Limb (tissue), 2 donors: ENCODE measurements around the gene MAPT.
"Not testable (repeated sequence)": the region's sequence is repeated elsewhere in the genome, so short reads cannot be mapped to it uniquely, and the experiment has no call there.

ENCODE experiments used
- DNase-seq, 2 donors: peaks; one replicate each; pipeline ENCODE4 v3.0.0-alpha.2; 2016; ENCODE audit errors: extremely low spot score in 2 of 2

Gene MAPT

DNA sequence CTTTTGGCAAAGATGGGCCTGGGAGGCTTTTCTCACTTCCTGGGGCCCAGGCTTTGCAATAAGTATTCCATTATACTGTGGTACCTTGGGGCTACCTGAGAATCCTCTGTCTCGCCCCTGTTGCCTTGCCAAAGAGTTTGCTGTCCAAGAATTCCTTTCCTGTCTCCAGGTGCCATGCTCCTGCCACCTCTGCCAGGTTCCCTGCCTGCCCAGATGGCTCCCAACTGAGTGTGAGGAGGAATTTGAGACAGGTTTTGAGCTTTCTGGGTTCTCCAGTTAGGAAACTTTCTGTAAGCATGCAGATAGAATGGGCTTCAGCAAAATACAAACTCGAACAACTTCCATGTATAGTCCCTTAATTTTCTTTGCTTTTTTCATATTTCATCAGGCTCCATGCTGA is 5.8 kb downstream of the MAPT start:
- no peak for DNase-seq

- no peak for DNase-seq
Measured at GRCh38 chr17:45900723-45901415, 6.5 kb downstream of the MAPT start.

- DNase-seq: no peak
Measured at GRCh38 chr17:45902892-45903346, 8.6 kb downstream of the MAPT start.

GRCh38 chr17:45904866-45905265 is 10.5 kb downstream of the MAPT start:
- DNase-seq: no peak

GRCh38 chr17:45905814-45906213 is 11.5 kb downstream of the MAPT start:
- DNase-seq: no peak

DNA sequence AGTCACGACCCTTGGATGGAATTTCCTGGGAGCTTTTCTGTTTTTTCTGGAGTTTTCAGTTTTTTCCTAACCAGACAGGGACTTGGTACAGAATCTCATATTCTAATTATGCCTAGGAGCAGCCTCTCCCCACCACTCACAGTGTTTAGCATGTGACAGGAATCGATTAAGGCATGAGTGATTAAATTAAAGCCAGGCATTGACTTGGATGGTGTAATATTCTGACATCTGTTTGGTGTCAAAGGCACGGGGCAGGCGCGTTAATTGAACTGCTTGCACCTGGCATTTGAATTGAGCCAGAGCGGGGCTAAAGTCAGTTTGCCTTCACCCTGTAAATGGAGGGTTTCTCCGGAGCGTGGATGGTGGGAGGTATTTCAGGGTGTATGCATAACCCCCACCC is 11.9 kb downstream of the MAPT start:
- no peak for DNase-seq

DNA sequence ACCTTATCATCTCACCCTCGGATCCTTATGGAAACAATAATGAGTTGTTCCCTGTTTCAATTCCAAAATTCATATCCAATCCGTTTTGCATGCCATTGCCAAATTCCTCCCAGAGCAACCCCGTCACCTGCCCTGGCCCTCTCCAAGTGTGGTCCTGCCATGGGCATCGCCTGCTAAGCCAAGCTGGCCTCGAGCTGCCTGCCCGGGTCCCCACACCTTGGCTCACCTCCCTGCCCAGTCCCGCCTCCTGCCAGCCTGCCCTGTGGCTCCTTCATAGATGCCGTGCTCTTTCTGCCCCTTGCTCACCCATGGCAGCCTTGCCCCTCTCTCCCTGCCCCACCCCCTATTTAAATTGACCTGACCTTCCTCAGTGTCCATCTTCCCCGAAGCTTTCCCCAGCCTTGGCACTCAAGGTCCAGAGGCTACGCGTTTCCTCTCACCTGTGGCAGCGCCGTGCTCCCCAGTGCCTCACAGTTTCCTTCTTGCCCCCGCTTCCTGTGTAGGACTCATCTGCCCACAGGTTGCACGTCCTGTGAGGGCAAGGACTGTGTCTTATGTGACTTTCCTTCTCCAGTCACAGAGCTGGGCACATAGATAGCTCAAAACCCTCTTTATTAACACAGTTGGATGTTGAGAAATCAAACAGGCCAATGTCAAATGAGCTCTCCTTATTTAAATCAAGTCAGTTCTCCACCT is 12.7 kb downstream of the MAPT start:
- DNase-seq: no peak

DNA sequence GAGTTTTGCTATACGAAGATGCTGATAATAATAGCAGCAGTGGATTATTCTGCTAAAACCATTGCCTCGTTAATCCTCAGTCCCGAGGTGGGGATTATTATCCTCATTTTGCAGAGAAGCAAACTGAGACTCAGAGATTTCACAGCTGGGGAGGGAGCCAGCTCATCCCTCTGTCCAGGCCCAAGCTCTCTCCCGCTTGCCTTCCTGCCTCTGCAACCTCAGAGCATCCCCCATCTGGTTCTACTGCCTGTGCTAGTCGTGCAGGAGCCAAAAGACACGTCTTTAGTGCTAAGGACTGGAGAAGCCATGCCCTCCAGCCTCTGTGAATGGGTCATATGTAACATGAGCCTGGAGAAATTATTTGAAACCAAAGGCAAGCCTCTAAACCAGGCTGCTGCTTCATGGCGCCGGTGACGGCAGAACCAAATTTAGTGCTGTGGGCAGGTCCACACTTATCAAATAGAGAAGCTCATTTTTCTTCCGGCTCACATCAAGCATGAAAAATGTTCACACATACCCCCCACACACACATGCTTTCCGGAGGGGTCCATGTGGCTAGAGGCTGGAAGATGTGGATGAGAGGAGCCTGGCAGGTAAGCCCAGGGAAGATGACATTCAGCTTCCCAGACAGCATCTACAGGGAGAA is 13.5 kb downstream of the MAPT start:
- peak in 1 of 2 donors; percentile 17 for DNase-seq

DNA sequence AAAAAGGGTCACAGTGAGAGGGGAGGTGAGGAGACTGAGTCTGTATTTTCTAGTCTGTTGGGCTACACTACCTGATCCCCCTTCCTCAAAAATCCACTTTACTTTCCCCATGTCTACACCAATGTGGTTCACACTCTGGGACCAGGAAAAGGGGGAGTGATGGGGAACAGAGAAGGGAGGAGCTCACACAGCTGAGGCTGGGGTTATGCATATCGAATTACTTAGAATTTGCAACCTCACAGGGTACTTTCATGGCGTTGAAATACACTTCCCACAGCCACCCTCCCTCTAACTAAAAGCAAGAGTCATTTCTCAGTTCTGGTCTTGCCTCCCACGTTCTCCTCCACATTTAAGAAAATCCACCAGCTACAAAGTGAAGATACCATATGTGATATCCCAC is 14.1 kb downstream of the MAPT start:
- DNase-seq: no peak

DNA sequence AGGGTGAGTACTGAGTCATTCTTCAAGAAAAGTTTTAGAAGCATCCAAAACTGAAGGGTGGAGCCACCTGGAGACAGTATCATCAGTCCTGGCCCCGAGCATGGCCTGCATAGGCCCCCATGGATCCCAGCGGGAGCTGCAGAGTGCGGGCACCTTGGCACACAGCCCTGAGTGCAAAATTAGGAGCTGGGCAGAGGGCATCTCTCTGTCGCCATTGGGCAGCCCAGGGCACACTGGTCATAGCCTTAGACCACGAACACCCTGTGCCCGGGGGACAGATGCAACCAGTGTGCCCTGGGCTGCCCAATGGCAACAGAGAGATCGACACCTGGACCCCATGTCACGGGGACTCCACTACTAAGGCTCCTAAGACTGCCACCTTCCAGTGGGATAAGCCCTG is 14.6 kb downstream of the MAPT start:
- DNase-seq: no peak

GRCh38 chr17:45910667-45911066 is 16.3 kb downstream of the MAPT start:
- no peak for DNase-seq

GRCh38 chr17:45912319-45912718 is 18.0 kb downstream of the MAPT start:
- no peak for DNase-seq

DNA sequence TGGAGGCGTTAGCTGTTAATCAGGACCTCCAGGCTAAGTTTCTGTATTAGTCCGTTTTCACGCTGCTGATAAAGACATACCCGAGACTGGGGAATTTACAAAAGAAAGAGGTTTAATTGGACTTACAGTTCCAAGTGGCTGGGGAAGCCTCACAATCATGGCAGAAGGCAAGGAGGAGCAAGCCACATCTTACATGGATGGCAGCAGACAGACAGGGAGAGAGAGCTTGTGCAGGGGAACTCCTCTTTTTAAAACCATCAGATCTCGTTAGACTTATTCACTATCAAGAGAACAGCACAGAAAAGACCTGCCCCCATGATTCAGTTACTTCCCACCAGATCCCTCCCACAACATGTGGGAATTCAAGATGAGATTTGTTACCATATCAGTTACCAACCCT is 18.7 kb downstream of the MAPT start:
- not testable (repeated sequence) for DNase-seq

GRCh38 chr17:45914047-45914717 is 19.8 kb downstream of the MAPT start:
- no peak for DNase-seq

DNA sequence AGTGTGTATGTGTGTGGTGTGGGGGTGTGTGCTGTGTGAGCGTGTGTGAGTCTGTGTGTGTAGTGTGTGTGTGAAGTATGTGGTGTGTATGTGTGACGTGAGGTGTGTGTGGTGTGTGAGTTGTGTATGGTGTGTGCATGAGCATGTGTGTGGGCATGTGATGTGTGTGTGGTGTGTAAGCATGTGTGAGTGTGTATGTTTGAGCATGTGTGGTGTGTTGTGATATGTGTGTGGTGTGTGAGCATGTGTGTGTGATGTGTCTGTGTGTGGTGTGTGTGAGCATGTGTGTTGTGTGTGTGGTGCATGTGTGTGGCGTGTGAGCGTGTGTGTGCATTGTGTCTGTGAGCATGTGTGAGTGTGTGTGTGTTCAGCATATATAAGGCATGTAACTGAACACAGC is 20.9 kb downstream of the MAPT start:
- no peak for DNase-seq

DNA sequence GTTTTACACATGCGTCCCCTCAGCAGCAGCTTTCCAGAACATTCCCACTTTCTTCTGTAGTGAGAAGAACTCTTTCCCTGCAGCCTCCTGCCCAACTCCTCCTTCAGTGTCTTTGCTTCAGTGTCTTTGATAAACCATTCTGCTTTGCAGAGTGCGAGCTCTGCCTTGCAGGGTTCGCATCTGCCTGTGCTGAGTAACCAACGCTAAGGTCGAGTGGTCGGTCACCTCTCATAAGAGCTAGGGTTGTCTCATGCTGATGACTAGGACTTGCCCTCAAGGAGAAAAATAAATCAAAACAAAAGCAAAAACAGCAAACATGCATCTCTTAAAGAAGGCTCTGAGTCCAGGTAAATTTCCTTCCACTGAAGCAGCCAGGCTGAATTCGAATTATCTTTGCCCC is 22.7 kb downstream of the MAPT start:
- no peak for DNase-seq

- no peak for DNase-seq
Measured at GRCh38 chr17:45918241-45918745, 23.9 kb downstream of the MAPT start.

DNA sequence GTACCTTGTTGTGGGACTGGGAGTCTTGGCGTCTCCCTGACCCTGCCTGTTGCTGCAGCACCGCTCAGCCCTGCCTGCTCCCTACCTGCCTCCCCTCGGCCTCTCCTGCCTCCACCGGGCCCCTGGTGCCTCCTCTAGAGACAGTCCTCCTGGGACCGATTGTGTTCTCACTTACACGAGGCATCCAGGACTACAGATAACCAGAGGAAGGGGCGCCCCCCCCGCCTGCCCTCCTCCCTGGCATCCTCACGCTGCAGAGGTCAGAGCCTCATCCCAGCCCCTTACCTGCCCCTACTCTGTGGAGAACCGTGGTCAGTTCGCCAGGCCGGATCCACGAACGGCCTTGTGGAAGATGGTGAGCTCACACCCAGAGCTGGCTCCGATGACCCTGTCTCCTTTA is 24.8 kb downstream of the MAPT start:
- DNase-seq: no peak

DNA sequence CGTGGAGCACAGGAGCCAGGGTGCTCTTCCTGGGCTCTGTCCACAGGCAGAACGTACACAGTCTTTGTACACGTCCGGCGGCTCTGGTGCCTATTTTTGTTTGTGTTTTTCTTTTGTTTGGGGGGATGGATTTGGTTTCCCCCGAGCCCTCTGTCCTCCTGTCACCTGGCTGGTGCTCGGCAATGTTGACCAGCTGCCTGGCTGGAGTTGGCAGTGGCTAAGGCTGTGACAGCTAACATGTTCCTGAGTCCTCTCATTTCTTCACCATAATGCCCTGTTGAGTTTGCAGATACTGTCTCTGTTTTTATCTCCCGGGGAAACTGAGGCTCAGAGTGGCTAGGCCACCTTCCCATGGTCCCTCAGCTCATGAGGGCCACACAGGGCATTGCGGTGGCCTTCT is 25.7 kb downstream of the MAPT start:
- no peak for DNase-seq

DNA sequence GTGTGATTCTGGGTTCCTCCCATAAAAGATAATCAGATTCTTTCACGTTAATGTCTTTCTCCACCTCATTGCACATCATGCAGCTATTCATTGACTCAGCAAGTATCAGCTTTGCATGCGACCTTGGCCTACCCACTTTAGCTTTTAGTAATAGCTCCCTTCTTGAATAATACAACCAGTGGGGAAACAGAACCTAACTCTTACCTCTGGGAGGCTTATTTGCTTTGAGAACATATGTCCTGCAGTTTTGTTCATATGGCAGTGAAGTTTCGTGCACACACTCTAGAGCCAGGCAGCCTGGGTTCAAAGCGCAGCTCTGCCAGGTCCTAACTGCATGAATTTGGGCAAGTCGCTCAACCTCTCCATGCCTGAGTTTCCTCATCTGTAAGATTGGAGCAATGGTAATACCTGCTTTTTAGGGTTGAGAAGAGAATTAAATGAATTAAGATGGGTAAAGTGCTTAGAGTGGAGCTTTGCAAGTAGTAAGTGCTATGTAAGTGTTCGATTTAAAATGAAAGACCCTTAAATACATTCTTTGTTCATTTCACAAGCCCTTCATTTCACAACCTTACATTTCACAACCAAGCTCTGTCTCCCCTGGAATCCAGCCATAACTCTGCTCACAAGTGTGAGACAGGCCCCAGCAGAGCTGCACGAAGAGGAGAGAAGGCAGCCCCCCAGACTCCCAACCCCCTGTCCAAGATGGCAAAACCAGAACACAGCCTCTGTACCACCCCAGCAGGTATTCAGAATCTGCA is 29.3 kb downstream of the MAPT start:
- DNase-seq: no peak

DNA sequence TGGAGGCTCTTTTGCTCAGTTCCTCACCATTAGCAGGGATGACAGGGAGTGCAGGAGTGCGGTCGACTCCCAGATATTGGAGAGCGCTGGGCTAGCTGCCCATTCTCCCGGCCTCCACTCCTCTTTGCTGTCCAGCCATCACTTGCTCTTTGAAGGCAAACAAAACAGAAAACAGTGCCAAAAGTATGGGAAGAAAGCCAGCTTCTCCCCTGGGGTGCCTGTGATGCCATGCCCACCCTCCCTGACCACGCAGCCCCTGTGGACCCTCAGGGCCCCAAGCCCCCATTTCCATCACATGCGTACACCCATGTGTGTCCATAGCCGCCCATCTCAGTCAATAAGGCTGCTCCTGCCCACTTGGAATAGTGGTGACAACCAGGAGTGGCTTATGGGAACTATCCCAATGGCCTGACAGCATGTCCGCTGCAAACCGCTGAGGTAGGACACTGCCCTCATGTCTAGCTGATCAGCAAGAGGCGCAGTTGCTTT is 30.0 kb downstream of the MAPT start:
- DNase-seq: no peak
